Hematopoietic multipotent progenitor cell treated with erythropoietin and hydrocortisone succinate and interleukin-3 and kit ligand, for 4 days (in vitro differentiated cells): ENCODE data around the gene EMD.
A peak's percentile ranks its signal among the peaks of the same experiment; 100 is the strongest.
"Not testable (repeated sequence)": the region's sequence is repeated elsewhere in the genome, so short reads cannot be mapped to it uniquely, and the experiment has no call there.

Experiments
- DNase-seq: peaks from one replicate; pipeline ENCODE4 v3.0.0-alpha.2; 2015

Gene EMD

DNA sequence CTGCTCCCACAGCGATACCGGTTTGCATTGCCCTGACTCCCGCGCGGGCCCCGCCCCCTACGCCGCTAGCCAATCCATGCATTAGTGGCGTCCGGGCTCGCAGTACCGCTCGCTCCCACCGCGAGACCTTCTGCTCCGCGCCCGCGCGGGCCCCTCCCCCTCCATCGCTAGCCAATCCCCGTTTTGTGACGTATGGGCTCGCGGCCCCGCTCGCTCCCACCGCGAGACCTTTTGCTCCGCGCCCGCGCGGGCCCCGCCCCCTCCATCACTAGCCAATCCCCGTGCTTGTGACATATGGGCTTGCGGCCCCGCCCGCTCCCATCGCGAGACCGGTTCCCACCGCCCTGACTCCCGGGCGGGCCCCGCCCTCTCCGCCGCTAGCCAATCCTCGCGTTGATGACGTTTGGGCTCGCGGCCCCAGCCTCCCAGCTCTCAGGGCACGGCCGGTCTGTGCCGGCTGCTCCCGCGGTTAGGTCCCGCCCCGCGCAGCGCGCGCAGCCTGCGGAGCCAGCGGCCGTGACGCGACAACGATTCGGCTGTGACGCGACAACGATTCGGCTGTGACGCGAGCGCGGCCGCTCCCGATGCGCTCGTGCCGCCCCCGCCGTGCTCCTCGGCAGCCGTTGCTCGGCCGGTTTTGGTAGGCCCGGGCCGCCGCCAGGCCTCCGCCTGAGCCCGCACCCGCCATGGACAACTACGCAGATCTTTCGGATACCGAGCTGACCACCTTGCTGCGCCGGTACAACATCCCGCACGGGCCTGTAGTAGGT, at the start of gene EMD:
EMD (plus strand) TSS at position 497 of the 770 bp plus-strand sequence; CDS start at position 687, 190 bp downstream.
- DNase-seq: peak; percentile 98

DNA sequence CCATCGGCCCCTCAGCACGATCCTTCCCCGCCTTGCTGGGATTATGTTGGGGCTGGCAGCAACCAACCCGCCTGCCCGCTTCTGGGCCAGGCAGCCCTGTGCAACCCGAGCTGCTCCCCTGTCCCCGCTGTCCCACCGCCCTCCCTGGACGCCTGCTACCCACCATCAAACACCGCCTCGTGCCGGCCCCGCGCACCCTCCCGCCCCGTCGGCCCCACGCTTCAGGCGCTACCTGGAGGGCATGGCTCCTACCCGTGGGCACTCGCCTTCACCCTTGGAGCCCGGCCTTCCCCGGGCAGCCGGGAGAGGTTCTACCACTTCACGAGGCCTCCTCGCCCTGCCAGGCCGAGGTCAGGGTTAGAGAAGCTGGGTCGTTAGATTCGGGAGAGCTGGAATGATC, 46.5 kb upstream of the EMD start:
- no peak for DNase-seq

DNA sequence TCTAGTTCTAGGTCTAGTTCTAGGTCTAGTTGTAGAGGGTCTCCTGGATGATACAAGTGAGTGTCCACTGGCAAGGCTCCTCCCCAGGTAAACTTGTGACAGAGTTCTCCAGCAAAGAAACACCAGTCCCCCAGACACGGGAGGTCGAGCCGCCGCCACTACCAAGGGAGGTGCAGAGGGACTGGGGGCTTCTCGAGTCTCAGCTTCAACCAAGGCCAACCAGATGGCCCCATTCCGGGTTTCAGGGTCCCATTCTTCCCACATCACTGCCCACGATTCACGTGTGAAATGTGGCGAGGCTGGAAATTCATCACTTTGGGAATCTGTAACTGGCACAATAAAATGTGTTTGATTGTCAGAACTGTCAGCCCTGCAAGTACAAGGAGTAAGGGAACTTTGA, 46.0 kb upstream of the EMD start:
- no peak for DNase-seq

DNA sequence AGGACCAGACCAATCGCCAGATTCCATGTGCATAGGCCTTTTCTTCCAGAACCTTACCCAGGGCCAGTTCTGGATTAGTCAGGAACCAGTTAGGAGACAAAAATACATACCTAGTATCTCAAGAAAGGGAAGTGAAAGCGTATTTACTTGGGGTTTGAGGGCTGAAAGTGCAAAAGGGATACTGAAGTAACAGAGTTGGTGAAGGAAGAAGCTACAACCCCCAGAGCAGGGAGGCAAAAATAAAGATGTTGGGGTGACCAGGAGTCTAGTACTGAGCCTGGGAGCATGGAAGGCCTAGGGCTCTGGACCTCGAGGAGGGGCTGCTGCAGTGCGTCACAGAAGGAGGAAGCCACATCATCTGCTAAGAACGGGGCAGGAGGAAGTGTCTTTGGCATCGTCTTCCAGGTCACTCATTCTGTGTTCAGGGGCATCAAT, 45.2 kb upstream of the EMD start:
- DNase-seq: no peak

DNA sequence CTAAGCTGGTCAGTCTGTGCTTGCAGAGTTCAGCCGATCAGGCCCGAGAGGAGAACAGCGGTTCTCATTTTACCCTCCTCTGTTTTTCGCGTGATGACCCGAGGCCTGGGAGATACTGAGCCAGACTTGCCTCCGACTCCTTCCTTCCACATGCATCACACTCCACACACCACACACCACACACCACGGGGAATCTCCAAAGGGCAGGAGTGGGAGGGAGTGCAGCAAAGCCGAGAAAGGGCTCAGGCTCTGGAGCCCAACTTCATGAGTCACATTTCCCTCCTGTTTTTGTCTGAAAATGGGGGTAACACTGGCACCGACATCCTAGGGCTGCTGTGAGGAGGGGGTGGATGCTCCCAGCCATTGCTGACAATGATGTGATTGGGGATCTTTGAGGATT, 44.6 kb upstream of the EMD start:
- no peak for DNase-seq

DNA sequence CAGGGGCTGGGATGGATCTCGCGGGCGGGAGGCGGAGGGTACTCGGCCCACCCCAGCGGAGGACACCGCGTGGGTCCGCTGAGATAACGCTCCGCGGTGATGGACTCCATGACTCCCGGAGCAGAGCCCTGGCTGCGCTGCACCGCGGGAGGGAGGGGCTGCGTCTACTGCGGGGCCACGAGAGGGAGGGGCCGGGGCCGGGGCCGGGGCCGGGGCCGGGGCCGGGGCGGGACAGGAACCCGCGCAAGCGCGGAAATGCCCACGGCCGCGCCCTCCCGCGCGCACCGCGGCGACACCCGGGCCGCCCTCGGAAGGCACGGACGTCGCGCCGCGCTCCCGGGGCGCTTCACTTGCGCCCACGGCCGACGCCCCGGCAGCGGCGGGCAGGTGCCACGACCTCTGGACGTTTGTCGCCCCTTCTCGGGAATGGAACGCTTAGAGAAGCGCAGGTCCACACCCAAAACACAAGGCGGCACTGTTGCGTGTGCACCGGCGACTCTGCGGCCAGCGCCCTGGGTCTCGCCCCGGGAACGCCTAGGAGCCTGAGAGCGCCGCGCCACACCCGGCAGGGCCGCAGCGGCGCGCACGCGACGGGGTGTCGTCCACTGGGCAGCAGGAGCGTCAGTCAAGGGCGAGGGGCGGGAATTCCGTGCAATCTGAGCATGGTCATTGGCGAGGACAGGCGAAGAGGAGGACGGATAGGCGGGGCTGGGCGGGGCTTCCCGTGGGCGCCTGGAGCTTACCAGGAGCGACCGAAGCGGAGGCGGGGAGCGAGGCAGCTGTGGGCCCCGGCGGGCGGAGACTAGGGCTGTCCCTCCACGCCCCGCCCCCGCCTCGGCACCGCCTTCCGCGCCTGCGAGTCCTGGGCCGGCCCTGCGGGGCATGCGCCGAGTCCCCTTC, 37.4 kb upstream of the EMD start:
- DNase-seq: not testable (repeated sequence)

DNA sequence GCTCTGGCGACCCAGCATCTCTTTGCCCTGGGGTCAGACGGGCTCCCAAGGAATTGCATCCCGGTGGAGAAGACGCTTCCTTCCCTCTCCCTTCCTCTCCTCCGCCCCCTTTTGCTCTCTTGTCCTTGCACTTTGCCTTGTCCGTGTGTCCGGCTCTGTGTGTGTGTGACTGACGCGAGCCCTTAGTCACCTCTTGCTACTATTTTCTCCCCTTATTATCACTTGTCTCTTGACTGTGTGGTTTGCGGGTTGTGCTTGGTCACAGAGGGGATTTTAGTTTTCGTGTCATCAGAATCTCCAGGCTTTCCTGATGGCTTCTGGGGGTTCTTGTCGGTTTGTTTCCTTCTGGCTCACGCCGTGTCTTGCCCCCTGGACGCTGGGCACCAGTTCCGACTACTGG, 36.0 kb upstream of the EMD start:
- not testable (repeated sequence) for DNase-seq

DNA sequence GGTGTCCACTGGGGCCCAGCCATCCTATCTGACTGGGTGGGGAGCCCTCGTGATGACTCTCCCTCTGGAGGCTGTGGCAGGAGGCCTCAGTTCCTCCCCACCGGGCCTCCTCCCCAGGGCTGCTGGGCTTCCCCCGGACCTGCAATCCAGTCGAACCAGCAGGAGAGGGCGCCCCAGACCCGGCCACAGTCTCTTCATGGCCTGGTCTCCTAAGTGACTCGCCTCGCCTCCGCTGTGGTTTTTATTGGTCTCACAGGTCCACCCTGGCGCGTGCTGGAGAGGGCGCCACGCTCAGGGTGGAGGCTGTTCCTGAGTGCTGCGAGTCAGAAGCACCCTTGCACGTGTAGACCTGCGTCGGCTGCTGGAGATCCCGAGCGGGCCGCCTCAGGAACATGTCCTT, 35.5 kb upstream of the EMD start:
- DNase-seq: not testable (repeated sequence)

DNA sequence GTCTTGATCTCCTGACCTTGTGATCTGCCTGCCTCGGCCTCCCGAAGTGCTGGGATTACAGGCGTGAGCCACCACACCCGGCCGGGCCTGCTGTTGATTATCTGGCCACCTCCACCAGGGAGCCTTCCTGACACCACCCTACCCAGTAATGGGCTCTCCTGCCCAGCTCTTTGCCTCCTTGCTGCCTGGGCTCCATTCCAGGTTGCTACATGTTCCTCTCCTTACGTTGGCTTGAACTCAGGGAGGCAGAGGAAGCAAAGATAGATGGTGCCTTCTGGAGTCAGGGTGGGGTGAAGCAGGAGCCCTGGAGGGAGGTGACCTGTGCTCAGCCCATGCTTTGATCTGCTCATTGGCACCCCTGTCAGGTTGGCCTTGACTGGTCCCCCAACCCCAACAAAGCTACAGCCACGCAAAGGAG, 31.0 kb upstream of the EMD start:
- no peak for DNase-seq

DNA sequence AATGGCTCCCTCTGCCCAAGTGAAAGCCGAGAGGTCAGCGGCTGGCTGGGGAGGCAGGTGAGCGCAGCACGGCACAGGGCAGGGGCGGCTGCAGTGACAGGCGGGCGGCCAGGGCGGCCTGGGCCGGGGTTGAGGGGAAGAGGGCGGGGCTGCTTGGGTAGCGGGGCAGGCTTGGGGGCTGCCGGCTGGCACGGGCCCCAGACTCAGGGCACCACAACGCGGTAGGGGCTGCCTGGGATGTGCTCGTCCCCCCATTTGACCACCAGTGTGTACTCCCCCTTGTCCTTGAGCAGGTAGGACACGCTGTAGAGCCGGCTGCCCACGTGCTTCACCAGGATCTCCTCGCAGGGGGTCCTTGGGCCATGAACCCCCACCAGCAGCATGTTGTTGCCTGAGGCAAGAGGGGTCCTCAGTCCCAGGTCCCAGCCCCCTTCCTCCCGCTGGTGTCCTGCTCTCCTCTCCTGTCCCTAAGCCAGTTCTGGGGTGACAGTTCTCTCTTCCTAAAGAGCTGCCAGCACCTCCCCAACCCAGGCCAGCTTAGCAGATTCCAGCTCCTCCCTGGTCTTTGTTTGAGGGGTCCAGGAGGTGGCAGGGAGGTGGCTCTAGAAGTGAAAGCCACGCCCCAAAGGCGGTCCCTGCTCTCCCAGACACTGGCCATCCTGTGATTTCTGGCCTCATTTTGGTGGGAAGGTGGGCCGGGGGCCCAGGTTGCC, 30.3 kb upstream of the EMD start:
- DNase-seq: no peak

DNA sequence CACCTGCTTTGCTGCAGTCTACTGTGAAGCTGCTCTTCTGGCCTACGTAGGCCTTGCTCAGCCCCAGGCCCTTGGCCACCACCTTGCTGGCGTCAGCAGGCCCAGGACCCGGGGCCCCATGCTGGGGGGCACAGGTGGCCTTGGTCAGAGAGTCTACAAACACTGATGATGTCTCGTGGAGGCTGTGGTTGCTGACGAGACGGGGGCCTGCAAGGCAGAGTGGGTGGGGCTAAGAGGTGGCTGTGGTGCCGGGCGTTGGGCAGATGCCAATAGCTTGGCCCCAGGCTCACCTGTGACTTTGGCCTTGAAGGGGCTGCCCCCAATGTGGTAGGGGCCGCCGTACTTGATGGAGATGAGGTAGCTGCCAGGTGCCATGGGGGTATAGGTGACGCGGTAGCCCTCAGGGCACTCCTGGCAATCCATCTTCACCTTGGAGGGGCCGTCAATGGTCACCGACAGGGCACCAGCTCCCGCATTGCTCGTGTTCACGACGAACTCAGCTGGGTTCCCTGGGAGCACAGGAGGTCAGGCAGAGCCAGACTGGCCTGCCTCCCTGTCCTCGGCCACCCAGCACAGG, 29.6 kb upstream of the EMD start:
- DNase-seq: no peak

DNA sequence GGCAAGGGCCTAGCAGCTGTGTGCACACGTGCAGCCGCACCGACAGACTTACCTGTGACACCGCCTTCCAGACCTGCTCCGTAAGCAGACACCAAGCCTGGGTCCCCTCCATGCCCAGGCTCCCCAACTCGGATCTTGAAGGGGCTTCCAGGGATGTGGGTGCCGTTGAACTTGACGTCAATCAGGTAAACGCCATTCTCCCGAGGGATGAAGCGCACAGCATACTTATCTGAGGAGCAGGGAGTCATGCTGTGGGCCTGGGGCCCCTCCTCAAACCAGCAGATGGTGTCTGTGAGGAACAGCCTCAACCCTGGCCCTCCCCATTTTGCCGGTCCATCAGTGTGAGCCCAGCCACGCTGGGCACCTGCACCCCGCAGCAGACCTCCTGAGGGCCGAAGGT, 29.1 kb upstream of the EMD start:
- DNase-seq: no peak

DNA sequence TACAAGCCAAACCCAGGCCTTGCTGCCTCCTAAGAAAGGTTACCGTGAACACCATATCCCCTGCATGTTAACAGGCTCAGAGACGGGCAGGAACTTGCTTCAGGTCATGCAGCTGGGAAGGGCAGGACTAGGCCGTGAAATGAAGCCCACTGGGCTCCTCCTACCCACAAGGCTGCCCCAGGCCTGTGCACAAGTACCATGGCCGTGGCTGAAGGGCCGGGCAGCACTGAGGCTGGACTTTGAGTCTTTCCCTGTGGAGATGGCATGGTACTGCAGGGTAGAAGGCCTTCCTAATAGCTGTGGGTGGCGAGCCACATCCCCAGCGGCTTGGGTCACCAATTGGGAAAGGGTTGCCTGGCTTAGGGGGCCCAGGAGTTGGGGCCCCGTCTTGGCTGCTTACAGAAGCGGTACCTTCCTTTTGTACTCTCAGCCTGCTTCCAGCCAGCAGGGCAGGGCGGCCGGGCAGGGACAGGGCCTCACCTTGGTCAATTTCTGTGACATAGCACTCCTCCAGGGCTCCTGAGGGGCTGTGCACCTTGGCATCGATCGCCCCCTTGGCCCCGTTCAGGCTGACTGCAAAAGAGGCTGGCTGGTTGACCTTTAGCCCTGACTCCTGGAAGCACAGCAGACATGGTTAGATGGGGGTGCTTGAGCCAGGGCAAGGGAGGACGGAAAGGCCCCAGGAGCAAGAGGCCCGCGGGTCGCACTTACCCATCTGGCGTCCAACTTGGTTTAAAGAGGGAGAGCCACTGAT, 28.5 kb upstream of the EMD start:
- no peak for DNase-seq

DNA sequence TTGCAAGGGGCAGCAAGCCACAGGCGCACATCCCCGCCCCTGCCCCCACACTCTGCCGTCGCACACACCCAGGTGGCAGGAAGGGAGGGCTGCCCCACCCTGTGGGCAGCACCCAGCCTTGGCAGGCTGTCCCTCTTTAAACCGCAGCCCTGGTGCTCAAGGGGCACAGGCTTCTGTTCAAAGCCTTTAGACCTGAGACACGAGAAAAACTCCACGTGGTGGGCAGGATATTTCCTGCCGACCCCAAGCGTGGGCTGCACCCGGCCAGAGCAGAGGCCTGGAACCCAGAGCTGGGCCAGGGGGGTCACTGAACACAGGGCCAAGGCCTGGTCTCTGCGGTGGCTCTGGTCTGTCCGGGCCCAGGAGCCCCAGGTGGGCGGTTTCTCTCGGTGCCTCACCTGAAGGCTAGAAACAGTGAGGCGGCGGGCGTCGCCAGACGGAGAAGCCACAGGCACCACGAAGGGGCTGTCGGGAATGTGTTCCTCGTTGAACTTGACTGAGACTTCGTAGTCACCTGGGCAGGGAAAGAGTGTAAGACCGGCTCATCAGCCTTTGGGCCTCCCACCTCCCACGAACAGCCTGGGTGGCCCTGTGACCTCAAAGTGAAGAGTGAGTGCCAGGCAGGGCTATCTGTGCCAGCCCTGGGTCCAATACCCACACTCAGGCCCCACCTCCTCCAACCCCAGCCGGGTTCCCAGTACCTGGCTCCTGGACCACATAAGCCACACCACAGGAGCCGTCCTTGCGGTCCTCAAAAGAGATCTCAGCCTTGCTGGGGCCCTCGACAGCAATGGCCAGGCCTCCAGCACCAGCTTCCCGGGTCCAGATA, 27.7 kb upstream of the EMD start:
- DNase-seq: no peak

DNA sequence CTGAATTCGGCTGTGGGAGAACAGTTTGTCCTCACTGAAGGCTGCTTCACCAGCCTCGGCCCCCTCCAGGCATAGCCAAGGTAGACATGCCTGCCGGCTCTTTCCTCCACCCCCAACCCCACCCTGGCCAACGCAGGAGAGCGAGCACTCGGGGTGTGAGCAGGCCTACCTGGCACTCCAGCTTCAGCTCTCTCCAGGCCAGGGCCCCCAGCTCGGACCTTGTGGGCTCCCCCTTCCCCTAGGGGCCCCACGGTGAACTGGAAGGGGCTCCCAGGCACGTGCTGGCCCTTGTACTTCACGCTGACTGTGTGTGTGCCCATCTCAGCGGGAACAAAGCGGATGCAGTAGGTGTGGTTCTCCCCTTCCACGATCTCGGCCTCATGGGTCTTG, 27.1 kb upstream of the EMD start:
- no peak for DNase-seq

DNA sequence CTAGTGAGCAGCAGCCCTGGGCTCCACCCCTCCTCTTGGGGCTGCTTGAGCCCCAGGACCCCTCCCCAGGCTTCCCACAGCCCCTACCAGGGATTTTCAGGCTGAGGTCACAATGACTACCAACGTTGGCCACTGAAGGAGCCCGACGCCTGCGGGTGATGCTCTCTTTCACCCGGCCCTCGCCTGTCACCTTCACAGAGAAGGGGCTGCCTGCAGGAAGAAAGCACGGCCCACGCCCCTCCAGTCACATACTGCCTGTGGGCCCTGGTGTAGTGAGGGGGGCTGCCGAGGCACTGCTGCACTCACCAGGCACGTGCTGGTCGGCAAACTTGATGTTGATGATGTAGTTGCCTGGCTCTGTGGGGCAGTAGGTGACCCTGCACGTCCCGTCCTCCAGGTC, 26.6 kb upstream of the EMD start:
- no peak for DNase-seq

DNA sequence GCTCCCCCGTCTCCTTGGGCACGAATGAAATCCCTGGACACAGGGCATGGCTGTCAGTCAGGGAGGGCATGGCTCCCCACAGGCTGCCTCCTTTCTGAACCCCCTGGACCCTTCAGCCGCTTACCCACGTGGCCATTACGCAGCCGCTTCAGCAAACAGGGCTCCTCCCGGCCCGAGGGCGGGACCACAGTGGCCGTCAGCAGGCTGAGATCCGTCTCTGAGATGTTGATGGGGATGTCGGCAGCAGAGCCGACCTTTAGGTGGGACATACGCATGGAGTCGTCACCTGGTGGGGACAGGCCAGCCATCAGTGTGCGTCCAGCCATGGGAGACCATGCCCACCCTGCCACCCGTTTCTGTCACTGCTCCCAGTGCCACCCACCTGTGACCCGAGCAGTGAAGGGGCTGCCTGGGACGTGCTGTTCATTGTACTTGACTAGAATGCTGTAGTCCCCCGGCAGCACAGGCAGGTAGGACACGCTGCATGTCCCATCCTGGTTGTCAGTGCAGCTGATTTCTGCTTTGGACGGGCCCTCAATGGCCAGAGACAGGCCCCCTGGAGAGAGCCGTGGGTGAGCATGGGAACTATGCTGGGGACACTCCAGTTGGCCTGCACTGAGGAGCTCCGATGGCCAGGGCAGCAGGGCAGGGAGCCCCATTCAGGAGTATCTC, 25.8 kb upstream of the EMD start:
- no peak for DNase-seq

DNA sequence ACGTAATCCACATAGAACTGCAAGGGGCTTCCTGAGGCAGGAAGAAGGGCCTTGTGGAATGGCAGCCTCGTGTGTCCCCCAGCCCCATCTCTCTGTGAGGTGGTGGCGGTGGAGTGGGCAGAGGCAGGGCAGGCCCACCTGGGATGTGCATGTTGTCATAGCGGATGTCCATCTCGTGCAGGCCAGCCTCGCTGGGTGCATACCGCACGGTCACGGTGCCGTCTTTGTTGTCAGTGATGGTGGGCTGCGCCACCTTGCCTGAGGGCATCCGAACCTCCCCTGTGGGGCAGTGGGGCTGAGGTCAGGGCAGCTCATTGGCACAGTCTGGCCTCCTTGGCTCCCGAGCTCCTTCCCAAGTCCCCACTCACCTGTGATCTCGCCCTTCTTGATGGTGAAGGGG, 25.1 kb upstream of the EMD start:
- DNase-seq: no peak

DNA sequence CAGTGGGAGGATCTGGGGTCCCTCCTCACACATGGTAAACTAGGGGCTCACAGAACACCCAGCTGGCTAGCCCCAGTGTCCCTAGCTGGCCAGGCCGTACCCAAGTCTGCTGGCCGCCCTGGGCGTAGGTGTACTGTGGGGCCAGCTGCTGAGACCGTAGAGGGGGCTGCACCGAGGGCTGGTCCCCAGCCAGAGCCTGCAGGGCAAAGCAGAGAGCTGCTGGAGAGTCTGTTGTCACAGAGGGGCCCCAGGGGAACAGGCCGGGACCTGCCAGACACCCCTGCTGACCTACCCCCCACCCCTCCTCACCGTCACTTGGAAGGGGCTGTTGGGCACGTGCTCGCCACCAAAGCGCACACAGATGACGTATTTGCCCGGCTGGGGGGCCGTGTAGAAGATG, 24.6 kb upstream of the EMD start:
- DNase-seq: no peak

DNA sequence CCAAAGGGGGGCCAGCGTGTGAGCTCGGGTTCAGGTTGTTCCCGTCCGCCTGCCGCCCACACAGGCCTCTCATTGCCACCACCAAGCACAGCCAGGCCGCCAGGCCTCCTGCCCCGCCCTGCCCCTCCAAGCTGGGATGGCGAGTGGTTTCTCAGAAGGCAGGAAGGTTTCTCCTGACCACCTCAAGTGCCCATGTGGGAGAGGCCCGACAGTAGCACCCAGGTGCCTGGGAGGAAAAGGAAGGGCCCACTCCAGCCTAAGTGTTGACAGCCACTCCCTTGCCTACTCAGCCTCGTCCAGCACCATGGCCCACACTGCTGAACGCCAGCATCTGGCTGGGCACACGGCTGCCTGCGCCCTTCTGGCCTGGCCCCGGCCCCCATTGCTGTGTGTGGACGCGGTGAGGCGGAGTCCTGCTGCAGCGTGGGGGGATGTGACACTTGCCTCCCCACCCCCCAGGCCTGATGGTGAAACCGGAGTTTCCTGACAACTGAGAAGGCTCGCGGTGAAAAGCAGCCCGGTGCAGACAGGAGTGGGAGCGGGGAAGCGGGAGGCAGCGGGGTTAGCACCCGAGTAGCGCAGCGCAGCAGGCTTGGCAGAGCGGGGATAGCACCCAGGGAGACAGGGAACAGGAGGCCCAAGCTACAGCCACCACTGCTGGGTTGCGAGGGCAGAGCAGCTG, 23.9 kb upstream of the EMD start:
- no peak for DNase-seq
